HEK293T (cell line): ENCODE data around the gene CDPF1.

Experiments used
- BHLHE40 ChIP-seq: fragments of 450-650 bp; IDR thresholded peaks from 2 replicates; pipeline ENCODE4 v1.6.1; 2016; ENCODE audit warnings: mild to moderate bottlenecking, moderate library complexity, borderline replicate concordance
- ELF4 ChIP-seq: fragments of 450-650 bp; IDR thresholded peaks from 2 replicates; pipeline ENCODE4 v1.6.1; 2017; ENCODE audit warnings: antibody characterized with exemption
- FOXK2 ChIP-seq: fragments of 450-650 bp; IDR thresholded peaks from 2 replicates; pipeline ENCODE4 v1.6.1; 2016; ENCODE audit warnings: mild to moderate bottlenecking
- SUZ12 ChIP-seq: fragments of 450-650 bp; IDR thresholded peaks from 2 replicates; pipeline ENCODE4 v1.6.1; 2016; ENCODE audit warnings: mild to moderate bottlenecking

DNA sequence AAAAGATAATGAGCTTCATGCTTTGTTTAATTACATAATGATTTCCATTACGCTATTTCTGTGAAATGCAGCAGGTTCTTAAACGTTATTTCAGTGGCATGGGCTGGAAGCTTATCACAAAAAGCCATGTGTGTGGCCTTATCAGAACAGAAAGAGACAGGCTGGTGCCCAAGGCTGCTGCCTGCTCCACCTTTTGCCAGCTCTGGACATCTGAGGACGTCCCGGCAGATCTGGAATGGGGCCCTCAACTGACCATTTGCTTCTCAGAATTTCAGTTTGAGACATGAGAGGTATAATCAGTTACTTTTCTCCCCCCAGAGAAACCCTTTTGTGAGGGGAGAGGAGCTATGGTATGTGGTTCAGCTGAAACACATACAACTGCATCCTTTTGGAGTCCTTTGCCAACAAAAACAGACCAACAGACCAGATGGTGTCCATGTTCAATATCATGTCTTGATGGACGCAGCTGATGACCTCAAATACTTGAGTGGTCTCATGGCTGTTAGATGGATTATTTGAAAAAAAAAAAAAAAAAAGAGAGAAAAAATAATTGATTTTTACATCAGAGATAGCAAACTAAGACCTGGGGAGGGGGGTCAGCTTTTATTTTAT lies 8.6 kb downstream of the CDPF1 start:
- TF ChIP-seq FOXK2, result no peak
- TF ChIP-seq SUZ12, result no peak
- TF ChIP-seq ELF4, result no peak
- TF ChIP-seq BHLHE40, result no peak
